Uterus (tissue), 4 donors: ENCODE measurements around the gene IKBKE. TPM values are rescaled to one million over a fixed set of nuclear protein-coding genes. Genes with fewer than 3 reads are reported as not detected.

Source experiments
- DNase-seq, 2 donors: peaks; one replicate each; pipeline ENCODE4 v3.0.0-alpha.2; 2019 to 2020
- H3K27ac ChIP-seq, 2 donors: fragments of 200-600 bp; sonication (generic); 1 replicate in 1 of 2; 2 replicates in 1 of 2; pipeline ENCODE4 v1.5.1; 2016 to 2018
- H3K27me3 ChIP-seq, 2 donors: fragments of 200-600 bp; sonication (generic); one replicate each; pipeline ENCODE4 v1.5.1; 2018 to 2019; ENCODE audit warnings: control low read depth in 1 of 2
- H3K36me3 ChIP-seq, 2 donors: fragments of 200-600 bp; sonication (generic); one replicate each; pipeline ENCODE4 v1.5.1; 2019; ENCODE audit warnings: control low read depth in 1 of 2
- H3K4me1 ChIP-seq, 2 donors: fragments of 200-600 bp; sonication (generic); one replicate each; pipeline ENCODE4 v1.5.1; 2018 to 2019; ENCODE audit warnings: control low read depth in 1 of 2
- H3K4me3 ChIP-seq, 2 donors: fragments of 200-600 bp; sonication (generic); 1 replicate in 1 of 2; 2 replicates in 1 of 2; pipeline ENCODE4 v1.5.1; 2018 to 2019; ENCODE audit warnings: mild to moderate bottlenecking in 1 of 2
- H3K9me3 ChIP-seq, 2 donors: fragments of 200-600 bp; sonication (generic); one replicate each; pipeline ENCODE4 v1.5.1; 2019; ENCODE audit warnings: control low read depth in 1 of 2
- POLR2A ChIP-seq, 2 donors: fragments of 450-650 bp; IDR thresholded peaks; one replicate each; pipeline ENCODE4 v1.6.1; 2016; ENCODE audit warnings: antibody characterized with exemption in 2 of 2, mild to moderate bottlenecking in 1 of 2, moderate library complexity in 1 of 2
- intact Hi-C: fragments of 100-400 bp; cut with DNase I; formaldehyde crosslinking; loops from one replicate; pipeline ENCODE4 v1.15.1; 2023; ENCODE audit warnings: low total_unique reads
- total RNA-seq, 4 donors: library from RNA; depleted of rRNA in 3 of 4; stranded (reverse); fragments of >200 nt in 3 of 4; gene quantifications; one replicate each; pipeline versions ENCODE4 v1.1.0 to v1.2.4, GENCODE V29; 2014 to 2023
- TF ChIP-seq, protein P1 (sequence below), 4 experiments: fragments of 200-600 bp in 2 of 4; fragments of 450-650 bp in 2 of 4; sonication (generic) in 2 of 4; IDR thresholded peaks; one replicate each; pipeline ENCODE4 v1.5.1; 2016 to 2019; ENCODE audit warnings: antibody characterized with exemption in 4 of 4, mild to moderate bottlenecking in 2 of 4, moderate library complexity in 1 of 4
- donor health status: DM: yes; HTN: yes; CAD: no.

IKBKE gene
- total RNA-seq, 4 donors from 2014 or later: 1.5 to 6.7 TPM; not detected in 2

GRCh38 chr1:206500046-206500445, 29.8 kb downstream of the IKBKE start:
- no peak for DNase-seq
- no peak overlapping the region for H3K27ac ChIP-seq

GRCh38 chr1:206501881-206502280, 31.6 kb downstream of the IKBKE start:
- H3K4me1 ChIP-seq: no peaks in the 10 kb centered on the region
- TF ChIP-seq POLR2A (IDR thresholded peaks at IDR 0.05): no peak
- TF ChIP-seq, protein P1, sequence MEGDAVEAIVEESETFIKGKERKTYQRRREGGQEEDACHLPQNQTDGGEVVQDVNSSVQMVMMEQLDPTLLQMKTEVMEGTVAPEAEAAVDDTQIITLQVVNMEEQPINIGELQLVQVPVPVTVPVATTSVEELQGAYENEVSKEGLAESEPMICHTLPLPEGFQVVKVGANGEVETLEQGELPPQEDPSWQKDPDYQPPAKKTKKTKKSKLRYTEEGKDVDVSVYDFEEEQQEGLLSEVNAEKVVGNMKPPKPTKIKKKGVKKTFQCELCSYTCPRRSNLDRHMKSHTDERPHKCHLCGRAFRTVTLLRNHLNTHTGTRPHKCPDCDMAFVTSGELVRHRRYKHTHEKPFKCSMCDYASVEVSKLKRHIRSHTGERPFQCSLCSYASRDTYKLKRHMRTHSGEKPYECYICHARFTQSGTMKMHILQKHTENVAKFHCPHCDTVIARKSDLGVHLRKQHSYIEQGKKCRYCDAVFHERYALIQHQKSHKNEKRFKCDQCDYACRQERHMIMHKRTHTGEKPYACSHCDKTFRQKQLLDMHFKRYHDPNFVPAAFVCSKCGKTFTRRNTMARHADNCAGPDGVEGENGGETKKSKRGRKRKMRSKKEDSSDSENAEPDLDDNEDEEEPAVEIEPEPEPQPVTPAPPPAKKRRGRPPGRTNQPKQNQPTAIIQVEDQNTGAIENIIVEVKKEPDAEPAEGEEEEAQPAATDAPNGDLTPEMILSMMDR (IDR thresholded peaks at IDR 0.05): no peak
- no peak for DNase-seq
- H3K27ac ChIP-seq: peak overlapping the region in 1 of 2 donors; percentile 45
- no peaks in the 10 kb centered on the region for H3K9me3 ChIP-seq
- H3K4me3 ChIP-seq: no peak overlapping the region
- H3K36me3 ChIP-seq: no peaks in the 10 kb centered on the region
- H3K27me3 ChIP-seq: no peaks in the 10 kb centered on the region
- intact Hi-C loops: no loop called here

More at GRCh38 chr1:206500046-206500445, 29.8 kb downstream of the IKBKE start:
- TF ChIP-seq, protein P1 (IDR thresholded peaks at IDR 0.05): no peak
- TF ChIP-seq POLR2A (IDR thresholded peaks at IDR 0.05): no peak
- Histone ChIP-seq H3K9me3 (no peaks in the 10 kb centered on the region), H3K4me1 (peaks cover 5 to 6% of the 10 kb centered on the region in 2 donors), H3K27me3 (no peaks in the 10 kb centered on the region), H3K36me3 (no peaks in the 10 kb centered on the region), H3K4me3 (no peak overlapping the region)
- intact Hi-C loops: no loop called here

DNA sequence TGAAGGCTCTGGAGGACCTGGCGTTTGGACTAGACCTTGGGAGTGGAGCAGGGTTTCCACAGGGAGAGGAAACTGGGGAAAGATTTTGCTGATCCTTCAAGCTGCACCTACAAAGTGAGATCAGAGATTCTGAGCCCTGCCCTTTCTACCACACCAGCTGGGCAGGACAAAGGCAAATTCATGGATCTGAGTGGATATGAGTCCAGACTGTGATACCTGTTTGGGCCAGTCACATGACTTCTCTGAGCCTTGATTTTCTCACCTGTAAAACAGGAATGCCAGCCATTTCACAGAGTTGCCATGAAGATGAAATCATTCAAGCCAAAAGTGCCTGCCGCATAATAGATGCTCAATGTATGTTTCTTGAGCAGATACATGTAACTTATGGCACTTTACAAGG, 32.1 kb downstream of the IKBKE start:
- DNase-seq: no peak
- TF ChIP-seq, protein P1 (IDR thresholded peaks at IDR 0.05): no peak
- no peak for TF ChIP-seq POLR2A (IDR thresholded peaks at IDR 0.05)
- Histone ChIP-seq H3K4me1 (no peaks in the 10 kb centered on the region), H3K4me3 (no peak overlapping the region), H3K27ac (no peak overlapping the region), H3K36me3 (no peaks in the 10 kb centered on the region), H3K9me3 (no peaks in the 10 kb centered on the region), H3K27me3 (no peaks in the 10 kb centered on the region)
- intact Hi-C loops: no loop called here

DNA sequence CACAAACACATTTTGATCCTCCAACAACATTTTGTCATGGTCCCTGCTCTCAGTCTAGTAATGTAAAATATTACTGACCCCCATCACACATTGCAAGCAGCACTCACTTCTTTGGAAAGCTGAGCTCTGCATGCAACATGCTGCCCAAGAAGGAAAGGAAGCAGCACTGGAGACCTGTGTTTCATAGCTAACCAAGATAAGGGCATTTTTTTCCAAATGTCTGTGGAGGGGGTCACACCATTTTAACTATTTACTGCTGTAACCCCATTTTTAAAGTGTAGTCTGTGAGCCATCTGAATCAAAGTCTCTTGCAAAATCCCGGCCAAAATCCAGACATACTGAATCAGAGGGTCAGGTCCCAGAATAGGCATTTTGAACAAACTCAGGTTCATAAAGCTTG, 32.5 kb downstream of the IKBKE start:
- intact Hi-C loops: no loop called here
- no peaks in the 10 kb centered on the region for H3K36me3 ChIP-seq
- no peak overlapping the region for H3K4me3 ChIP-seq
- no peaks in the 10 kb centered on the region for H3K4me1 ChIP-seq
- H3K27ac ChIP-seq: no peak overlapping the region
- TF ChIP-seq POLR2A (IDR thresholded peaks at IDR 0.05): no peak
- TF ChIP-seq, protein P1 (IDR thresholded peaks at IDR 0.05): no peak
- H3K27me3 ChIP-seq: no peaks in the 10 kb centered on the region
- H3K9me3 ChIP-seq: no peaks in the 10 kb centered on the region
- DNase-seq: no peak

GRCh38 chr1:206503591-206504362, 33.5 kb downstream of the IKBKE start:
- intact Hi-C loops: no loop called here
- Histone ChIP-seq H3K4me1 (no peaks in the 10 kb centered on the region), H3K27ac (peak overlapping the region; percentile 20 to 55), H3K27me3 (no peaks in the 10 kb centered on the region), H3K36me3 (no peaks in the 10 kb centered on the region), H3K9me3 (no peaks in the 10 kb centered on the region), H3K4me3 (no peak overlapping the region)
- peak; percentile 40 to 67 for DNase-seq
- TF ChIP-seq POLR2A (IDR thresholded peaks at IDR 0.05): no peak
- TF ChIP-seq, protein P1 (IDR thresholded peaks at IDR 0.05): no peak
